Measurements from ENCODE around the gene ANO5.
"Not testable (repeated sequence)": the region's sequence is repeated elsewhere in the genome, so short reads cannot be mapped to it uniquely, and the experiment has no call there.

Gene ANO5

DNA sequence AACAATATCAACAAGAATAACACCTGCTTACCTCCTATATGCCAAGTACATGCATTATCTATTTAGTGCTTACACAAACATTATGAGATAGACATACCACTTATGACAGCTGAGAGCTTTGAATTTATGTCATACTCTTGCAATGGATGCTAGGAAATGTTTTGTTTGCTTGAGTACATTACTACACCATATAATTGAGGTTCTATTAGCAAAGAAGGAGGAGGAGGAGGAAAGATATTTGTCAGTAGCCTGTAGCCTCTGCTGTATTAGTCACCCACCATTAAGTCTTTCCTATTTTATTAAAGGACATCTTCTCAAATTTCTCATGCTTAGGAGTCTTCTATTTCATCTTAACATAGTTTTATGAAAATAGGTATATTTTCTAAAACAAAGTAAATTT is 6.4 kb downstream of the ANO5 start:
- DNase-seq = no peak

DNA sequence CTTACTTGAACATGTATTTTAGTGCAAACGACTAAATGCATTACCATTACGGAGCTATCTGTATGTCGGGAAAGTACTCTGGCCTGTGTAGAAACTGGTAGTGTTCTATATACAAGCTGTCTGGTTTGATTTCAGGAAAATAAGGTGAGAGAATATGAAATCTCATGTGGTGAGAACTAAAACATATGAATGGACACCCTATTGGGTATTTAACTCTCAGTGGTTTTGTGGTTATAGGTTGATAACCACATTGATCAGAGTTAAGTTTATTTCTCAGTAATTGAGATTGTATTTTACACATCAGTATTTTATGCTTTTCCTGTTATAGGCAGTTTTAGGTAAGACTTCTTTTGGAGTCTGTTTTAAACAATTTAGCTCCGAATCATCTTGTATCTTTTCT is 10.4 kb downstream of the ANO5 start:
- DNase-seq = no peak

DNA sequence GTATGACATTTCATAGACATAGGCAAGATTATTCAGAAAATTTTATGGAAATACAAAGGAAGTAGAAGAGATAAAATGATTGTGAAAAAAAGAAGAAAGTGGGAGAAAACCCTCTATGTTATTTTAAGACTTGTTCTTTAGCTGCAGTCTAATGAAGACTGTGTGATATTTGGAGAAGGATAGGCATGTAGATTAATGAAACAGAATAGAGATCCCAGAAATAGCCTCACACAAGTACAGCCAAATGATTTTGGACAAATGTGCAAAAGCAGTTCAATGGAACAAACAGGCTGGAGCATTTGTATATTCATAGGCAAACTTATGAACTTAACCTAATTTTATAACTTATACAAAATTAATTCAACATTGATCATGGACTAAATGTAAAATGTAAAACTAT is 14.3 kb downstream of the ANO5 start:
- no peak for DNase-seq

DNA sequence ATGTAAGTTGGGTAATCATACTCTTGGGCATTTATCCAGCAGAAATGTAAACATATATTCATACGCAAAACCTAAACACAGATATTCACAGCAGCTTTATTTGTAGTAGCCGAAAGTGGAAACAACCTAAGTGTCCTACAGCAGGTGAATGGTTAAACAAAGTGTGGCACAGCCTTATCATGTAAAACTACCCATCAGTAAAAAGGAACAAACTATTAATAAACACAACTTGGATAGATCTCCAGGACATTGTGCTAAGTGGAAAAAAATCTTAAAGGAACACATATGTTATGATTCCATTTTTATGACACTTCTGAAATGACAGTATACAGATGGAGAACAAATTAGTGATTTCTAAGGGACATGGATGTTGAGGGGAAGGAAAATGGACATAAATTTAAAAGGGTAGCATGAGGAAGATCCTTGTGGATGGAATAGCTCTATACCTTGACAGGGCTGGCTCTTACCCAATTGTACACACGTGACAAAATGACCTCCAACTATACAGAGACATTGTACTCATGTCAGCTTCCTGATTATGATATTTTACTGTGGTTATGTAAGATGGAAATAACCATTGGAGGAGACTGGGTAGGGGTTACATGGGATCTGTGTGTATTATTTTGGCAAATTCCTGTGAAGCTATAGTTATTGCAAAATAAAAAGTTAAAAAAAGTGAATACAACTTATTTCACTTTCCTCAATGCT is 15.4 kb downstream of the ANO5 start:
- no peak for DNase-seq

DNA sequence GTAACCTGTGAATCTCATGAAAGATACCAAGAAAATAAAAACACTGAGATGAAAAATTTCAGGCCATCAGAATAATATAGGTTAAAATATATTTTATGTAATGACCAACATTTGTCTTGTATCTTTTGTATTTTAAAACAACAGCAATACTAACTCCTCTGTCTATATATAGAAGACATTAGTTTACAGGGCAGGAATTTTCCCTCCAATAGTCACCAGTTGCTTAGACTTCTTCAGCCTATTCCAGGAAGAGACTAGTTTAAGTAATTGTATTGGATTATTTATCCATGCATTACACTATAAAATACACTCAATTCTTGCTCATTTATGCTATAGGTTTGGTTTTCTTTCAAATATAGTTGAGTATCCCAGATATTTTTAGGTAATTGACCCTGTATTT is 24.1 kb downstream of the ANO5 start:
- no peak for DNase-seq

DNA sequence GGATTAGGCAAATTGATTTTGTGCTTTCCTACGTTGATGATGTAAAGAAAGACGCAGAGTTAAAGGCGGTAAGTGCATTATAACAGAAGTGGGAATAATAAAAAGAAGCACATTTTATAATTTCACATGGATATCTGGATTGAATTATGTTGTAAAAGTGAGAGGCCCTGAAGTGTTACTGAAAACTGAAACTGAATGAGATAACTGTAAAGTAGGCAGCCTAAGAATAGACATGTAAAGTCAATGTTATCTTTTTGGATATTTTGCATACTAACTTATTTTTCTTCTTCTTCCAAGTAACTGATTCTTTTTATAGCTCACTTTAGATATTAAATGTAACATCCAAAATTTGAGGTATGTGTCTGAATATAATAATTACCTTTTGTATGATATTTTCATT is 28.3 kb downstream of the ANO5 start:
- no peak for DNase-seq

DNA sequence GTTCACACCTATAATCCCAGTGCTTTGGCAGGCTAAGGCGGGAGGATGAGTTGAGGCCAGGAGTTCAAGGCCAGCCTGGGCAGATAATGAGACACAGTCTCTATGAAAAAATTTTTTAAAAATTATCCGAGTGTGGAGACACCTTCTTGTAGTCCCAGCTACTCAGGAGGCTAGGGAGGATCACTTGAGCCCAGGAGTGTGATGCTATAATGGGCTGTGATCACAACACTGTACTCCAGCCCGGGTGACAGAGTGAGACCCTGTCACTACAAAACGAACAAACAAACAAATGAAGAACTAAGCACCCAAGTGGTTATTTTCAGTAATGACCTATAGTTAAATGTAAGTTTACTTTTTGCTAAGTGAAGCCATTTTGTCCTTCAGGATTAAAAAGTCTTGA is 32.3 kb downstream of the ANO5 start:
- DNase-seq = no peak

DNA sequence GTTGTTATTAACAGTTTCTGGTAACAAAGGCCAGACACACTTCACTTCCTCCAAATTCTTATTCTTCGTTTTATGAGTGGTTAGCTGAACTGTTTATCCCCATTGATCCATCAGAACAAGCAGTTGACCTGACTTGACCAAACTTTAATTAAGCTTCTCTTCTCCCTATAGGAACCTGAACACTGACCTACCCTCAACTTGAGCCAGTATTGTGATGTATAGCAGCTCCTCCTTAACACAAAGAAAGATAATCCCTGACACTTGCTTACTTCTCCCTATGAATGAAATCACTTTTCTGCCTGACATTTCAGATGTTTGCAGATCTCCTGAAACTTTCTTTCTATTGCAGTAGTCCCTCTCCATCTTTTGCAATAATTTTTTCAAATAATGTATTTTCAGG is 41.9 kb downstream of the ANO5 start:
- DNase-seq = no peak

DNA sequence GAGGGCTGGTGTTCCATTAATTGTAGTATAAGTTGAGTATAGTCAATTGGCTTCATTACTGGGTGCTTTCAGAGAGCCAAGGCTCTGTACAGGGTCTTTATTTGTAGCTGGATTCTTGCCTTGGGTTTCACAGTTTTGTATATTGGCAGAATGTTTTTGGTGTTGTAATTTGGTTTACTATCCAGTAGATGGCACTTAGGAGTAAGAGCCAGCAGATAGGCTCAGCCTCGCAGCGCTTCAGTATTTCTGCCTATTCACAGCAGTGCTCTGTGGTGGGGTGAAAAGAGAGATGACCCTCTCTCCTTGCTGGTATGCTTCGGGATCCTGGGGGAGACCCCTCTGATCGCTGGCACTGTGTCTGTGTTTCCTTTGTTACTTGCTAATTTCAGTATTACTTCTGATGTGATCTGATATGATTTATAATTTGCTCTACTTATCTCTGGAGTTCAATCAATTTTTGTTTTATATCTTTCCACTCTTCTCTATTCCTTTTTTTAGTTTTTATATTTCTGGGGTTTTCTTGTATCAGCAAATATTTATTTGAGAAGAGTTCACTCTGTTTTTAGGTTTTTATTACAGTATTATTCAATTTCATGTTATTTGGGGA is 52.2 kb downstream of the ANO5 start:
- no peak for DNase-seq

DNA sequence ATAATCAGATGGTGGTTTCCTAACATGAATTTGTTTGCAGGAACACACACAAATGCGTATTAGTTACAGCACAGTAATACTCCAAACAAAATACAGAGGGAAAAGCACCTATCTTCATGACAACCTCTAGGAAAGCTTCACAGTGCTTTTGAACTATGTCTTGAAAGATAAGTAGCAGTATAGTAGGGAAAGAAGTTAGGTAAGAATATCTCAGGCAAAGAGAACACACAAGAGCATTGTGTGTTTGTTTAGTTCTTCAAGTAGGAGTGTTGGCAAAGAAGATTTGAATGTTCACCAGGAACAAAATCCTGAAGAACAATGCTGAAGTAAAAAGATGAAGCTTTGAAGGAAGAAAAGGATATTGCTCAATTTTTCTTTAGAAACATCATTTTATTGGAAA is 54.1 kb downstream of the ANO5 start:
- no peak for DNase-seq

DNA sequence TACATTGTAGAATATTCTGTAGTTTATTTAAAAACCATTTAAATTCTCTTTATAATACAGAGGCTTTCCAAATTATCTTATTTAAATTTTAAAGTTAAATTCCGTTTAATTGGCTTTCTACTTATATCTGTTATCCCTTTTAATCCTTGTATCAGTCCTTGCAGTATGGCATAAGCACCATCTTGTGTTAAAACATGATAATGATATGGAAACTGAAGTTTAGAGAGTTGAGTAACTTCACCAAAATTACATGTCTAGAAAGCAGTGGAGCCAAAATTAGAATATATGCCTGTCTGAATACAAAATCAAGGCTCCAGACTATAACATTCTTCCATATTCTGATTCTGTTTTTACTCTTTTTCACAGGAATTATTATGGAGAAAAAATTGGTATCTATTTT is 57.0 kb downstream of the ANO5 start:
- no peak for DNase-seq

DNA sequence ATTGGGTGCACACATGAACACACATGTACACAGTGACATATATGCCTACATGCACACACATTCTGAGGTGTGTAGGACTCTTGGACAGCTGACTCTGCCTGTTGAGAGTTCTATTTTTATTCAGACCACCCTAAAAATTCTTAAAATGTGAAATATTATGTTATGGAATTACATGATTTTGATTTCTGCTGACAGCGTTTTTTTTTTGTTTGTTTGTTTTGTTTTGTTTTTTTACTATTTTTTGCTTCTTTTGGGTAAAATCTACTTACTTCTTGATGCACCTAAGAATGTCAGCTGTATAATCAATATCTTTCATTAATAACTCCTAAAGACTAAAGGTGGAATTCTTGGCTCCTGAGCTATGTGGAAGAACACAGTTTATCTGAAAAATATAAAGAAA is 64.0 kb downstream of the ANO5 start:
- no peak for DNase-seq

DNA sequence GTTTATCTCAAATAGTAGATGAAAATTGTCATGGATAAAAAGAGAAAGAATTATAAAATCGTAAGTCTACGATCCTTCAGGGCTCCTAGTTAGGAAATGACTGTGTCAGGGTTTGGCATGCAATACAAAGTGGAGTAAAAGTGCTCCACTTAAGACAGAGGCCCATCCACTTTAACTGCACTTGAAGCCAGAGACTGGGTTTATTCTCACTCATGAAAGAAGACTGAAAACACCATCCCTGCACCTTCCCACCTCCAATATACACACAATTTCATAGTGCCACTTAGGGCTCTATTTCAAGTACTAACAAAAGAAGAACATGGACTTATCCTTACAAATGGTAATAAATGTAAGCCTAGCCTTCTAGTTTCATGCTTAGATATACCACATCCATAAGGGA is 70.7 kb downstream of the ANO5 start:
- no peak for DNase-seq

DNA sequence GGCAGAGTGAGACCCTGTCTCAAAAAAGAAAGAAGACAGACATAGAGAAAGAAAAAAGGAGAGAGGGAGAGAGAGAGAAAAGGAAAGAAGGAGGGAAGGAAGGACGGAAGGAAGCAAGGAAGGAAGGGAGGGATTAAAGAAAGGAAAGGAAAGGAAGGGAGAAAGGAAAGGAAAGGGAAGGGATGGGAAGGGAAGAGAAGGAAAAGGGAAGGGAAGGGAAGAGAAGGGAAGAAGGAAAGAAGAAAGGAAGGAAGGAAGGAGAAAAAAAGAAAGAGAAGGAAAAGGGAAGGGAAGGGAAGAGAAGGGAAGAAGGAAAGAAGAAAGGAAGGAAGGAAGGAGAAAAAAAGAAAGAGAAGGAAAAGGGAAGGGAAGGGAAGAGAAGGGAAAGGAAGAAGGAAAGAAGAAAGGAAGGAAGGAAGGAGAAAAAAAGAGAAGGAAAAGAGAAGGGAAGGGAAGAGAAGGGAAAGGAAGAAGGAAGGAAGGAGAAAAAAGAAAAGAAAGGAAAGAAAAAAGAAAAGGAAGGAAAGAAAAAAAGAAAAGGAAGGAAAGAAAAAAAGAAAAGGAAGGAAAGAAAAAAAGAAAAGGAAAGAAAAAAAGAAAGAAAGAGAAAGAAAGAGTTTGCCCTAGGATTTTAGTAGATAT is 76.2 kb downstream of the ANO5 start:
- DNase-seq = not testable (repeated sequence)

DNA sequence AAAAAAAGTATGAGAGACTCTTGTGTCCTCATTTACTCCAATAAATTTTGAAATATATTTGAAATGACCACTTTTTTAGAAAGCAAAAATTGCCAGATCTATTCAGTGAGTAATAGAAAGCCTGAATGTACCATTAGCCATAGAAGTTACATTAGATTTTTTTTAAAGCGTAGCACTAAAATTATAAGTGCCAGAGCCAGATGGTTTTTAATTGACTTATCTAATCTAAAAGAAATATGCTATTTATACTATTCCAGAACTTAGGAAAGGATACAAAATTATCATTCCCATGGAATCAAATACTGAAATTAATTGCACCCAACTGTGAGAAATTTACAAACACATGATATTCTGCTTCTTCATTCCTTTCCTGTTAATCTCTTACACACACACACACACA is 80.9 kb downstream of the ANO5 start:
- DNase-seq = no peak

DNA sequence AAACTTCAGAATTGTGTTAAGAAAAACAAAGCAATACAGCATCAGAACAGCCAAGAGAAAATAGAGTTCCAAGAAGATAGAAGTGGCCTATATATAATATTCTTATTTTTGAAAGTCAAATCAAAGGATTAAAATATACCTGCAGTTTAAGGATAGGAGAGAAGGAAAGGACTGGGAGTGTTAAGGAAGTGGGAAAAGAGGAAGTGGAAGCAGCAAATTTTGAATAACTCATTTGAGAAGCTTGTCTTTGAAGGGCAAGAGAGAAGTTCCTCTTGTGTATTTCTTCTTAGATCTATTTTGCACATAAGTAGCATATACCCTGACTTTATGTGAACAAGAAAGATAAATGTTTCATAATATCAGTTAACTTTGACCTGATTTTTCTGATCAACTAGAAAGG is 82.7 kb downstream of the ANO5 start:
- no peak for DNase-seq

DNA sequence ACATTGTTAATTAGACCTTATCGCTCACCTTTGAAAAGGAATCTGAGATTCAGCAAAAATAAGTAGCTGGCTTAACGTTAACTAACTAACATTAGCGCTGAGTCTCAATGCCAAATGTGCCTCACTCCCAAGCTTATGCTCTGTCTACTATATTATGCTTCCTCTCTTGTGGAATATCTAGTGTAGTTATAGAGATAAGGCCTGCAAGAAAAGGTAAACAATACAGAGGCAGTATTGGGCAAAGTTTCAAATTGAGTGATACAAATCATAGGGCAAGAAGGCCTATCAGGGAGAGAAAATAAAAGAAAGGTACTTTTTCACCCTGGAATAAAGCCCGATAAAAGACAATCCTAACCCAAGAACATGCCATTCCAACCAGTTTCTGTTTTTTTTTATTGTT is 83.7 kb downstream of the ANO5 start:
- no peak for DNase-seq

DNA sequence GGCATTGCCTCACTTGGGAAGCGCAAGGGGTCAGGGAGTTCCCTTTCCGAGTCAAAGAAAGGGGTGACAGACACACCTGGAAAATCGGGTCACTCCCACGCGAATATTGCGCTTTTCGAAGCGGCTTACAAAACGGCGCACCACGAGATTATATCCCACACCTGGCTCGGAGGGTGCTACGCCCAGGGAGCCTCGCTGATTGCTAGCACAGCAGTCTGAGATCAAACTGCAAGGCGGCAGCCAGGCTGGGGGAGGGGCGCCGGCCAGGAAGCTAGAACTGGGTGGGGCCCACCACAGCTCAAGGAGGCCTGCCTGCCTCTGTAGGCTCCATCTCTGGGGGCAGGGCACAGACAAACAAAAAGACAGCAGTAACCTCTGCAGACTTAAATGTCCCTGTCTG is 92.1 kb downstream of the ANO5 start:
- DNase-seq = not testable (repeated sequence)

DNA sequence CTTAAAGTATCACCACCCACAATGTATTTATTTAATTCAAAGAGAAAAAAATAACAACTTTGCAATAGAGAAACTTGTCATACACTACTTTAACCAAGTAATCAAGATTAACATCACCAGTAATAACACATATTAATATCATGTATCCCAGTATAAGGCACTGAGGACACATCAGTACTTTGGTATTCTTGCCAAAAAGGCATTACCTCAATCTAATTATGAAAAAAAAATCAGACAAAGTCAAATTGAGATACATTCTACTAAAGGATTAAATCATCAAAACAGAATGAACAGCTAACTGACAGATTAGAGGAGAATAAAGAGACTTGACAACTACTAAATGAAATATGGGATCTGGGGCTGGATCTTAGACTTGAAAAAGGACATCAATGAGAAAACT is 109.5 kb downstream of the ANO5 start:
- DNase-seq = no peak

DNA sequence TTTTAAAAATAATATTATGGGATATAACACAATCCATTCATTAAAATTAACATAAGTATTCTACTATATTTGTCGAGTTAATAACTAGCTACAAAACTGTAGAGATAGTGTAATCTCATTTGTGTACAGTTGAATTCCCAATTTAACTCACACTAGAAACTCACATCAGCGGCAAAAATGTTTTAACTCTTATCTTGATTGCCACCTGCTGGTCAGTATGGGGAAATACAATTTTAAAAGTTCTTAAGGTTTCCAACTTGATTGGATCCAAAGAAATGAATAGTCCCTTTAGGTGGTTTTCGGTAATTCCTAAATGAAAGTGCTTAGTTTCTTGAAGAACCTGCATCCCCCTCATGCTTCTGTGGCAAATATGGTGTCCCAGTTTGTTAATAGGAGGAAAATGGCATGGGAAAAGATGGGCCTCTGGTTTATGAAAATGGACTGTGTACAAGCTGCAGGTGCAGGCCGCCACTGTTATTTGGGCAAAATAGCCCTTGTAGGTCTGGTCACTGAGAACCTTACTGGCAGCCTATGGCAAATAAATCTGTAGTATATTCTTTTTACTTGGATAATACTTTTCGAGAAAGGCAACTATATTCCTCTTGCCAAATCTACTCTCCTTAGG is 111.6 kb downstream of the ANO5 start:
- DNase-seq = no peak

DNA sequence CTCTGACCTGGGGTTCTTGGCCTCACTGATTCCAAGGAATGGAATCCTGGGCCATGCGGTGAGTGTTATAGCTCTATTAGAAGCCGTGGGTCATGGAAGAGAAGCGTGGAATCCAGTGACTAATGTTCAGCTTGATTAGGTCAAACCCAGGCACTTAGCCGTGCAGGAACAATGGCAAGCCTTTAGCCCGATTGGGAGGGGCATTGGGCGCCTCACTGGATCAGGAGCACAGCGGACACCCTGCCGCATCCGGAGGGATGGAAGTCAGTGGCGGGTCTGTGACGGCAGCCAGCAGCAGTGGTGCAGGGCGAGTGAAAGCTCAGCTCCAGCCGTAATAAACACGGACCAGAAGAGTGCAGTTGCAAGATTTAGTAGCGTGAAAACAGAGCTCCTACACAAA is 124.8 kb downstream of the ANO5 start:
- no peak for DNase-seq

DNA sequence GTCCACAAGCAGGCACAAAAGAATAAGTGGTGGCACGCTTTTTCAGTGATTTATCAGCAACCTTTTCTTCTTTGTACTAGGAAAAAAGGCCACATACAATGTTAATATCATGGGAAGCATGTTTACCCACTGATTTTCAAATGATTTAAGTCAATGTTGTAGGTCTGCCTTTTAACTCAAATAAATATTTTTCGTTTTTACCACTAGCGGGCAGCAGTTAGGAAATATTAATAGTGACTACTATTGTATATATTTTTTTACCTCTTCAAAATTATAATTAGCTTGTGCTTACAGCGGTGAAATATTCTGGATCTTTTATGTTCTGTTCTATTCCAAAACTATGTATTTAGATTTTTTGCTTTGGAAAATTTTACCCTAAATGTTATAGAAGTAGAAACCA is 138.9 kb downstream of the ANO5 start:
- no peak for DNase-seq

Measured in activated CD4-positive, CD25-positive, alpha-beta regulatory T cell (primary cell).